AG04449 (cell line): Measurements from ENCODE around the gene PRM1.

Source experiments
- CTCF ChIA-PET: fragments of 350-600 bp; formaldehyde crosslinking; extraction: SDS; loops from one replicate; lab custom pipeline; 2021; ENCODE audit warnings: antibody characterized with exemption; lab: Yijun Ruan, JAX
- POLR2A ChIA-PET: fragments of 400-600, 350-600 bp; formaldehyde crosslinking; extraction: SDS; loops from one replicate; lab custom pipeline; 2020; ENCODE audit warnings: antibody characterized with exemption, inconsistent platforms; lab: Yijun Ruan, JAX
- DNase-seq: peaks from one replicate; pipeline ENCODE4 v3.0.0-alpha.2; 2010; ENCODE audit warnings: low read depth, low spot score
- H3K4me3 ChIP-seq: 2 replicates; pipeline ENCODE4 v1.5.1; 2011; ENCODE audit warnings: low read depth, mild to moderate bottlenecking, control low read depth, low read length
- TF ChIP-seq, protein P1 (sequence below): IDR thresholded peaks from one replicate; pipeline ENCODE4 v1.5.1; 2011; ENCODE audit warnings: mild to moderate bottlenecking, moderate library complexity, low read length, control low read depth, inconsistent platforms; ENCODE audit not compliant: insufficient read depth; ENCODE audit errors: missing control alignments

PRM1 gene

GRCh38 chr16:11272484-11272883 lies 8.6 kb downstream of the PRM1 start:
- ChIA-PET POLR2A (no interaction called here), CTCF (interaction anchor here (1.1 to 2.7 kb wide), 4 partner anchors 15 to 308 kb away, joined by 3 to 12 read pairs (median 3); partner anchors contain the start of gene SOCS1)
- H3K4me3 ChIP-seq: no peak overlapping the region
- TF ChIP-seq, protein P1, sequence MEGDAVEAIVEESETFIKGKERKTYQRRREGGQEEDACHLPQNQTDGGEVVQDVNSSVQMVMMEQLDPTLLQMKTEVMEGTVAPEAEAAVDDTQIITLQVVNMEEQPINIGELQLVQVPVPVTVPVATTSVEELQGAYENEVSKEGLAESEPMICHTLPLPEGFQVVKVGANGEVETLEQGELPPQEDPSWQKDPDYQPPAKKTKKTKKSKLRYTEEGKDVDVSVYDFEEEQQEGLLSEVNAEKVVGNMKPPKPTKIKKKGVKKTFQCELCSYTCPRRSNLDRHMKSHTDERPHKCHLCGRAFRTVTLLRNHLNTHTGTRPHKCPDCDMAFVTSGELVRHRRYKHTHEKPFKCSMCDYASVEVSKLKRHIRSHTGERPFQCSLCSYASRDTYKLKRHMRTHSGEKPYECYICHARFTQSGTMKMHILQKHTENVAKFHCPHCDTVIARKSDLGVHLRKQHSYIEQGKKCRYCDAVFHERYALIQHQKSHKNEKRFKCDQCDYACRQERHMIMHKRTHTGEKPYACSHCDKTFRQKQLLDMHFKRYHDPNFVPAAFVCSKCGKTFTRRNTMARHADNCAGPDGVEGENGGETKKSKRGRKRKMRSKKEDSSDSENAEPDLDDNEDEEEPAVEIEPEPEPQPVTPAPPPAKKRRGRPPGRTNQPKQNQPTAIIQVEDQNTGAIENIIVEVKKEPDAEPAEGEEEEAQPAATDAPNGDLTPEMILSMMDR: no peak
- no peak for DNase-seq

GRCh38 chr16:11271610-11272009 lies 9.5 kb downstream of the PRM1 start:
- H3K4me3 ChIP-seq: no peak overlapping the region
- DNase-seq: no peak
- ChIA-PET CTCF (interaction anchor here (1.1 to 1.6 kb wide), 3 partner anchors 15 to 307 kb away, joined by 3 to 12 read pairs (median 3); partner anchors contain the start of gene SOCS1), POLR2A (no interaction called here)
- TF ChIP-seq, protein P1: no peak

DNA sequence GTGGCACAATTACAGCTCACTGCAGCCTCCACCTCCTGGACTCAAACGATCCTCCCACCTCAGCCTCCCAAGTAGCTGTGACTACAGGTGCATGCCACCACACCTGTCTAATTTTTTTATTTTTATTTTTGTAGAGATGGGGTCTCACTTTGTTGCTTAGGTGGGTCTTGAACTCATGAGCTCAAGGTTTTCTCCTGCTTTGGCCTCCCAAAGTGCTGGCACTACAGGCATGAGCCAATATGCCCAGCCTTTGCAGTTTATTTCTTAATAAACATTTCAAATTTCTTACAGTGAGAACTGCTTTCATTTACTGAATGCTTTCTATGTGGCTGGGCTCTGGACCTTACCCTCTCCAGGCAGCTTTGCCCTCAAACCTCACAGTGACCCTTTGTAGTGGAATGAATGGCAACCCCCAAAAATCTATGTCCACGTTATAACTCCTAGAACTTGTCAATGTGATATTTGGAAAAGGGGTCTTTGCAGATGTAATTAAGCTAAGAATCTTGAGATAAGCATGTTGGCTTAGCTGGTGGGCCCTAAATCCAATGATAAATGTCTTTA lies 10.4 kb downstream of the PRM1 start:
- H3K4me3 ChIP-seq: no peak overlapping the region
- POLR2A ChIA-PET: no interaction called here
- DNase-seq: no peak
- CTCF ChIA-PET: interaction anchor here (1.3 to 1.6 kb wide), 2 partner anchors 14 to 307 kb away, joined by 3 to 12 read pairs; partner anchors contain the start of gene SOCS1
- TF ChIP-seq, protein P1: no peak

GRCh38 chr16:11268921-11269375 lies 12.2 kb downstream of the PRM1 start, which contains the start of gene TNP2:
TSS of gene TNP2 (minus strand) at chr16:11269325. CDS start at chr16:11269262, 63 bp downstream.
- DNase-seq: no peak
- CTCF ChIA-PET: interaction anchor here (1.1 to 3.8 kb wide), 6 partner anchors 9 to 445 kb away, joined by 4 to 24 read pairs (median 4); partner anchors contain the start of gene SOCS1
- POLR2A ChIA-PET: interaction anchor here (1.1 kb wide), 1 partner anchor 28 kb away, joined by 3 read pairs; no protein-coding TSS in a partner anchor
- TF ChIP-seq, protein P1: no peak
- no peak within 1 kb of the TSS for H3K4me3 ChIP-seq

DNA sequence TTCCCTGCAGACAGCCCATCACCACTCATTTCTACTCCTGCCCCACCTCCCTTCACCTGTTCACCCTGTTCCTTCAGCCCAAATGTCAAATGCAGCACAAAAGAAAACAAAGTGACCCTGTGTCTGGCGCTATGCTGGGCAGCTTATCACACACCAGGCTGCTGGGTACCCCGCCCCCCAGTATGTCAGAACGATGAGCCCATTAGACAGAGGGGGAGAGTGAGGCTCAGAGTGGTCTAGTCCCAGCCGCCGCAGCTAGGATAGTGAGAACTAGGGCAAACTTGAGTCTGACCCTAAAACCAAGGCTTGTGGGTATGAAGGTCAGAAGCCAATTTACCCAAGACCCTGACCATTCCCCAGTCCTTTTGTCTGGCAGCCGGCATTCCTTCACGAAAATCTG lies 16.0 kb downstream of the PRM1 start:
- CTCF ChIA-PET: interaction anchor here (1.4 kb wide), 1 partner anchor 9 kb away, joined by 5 read pairs; the partner anchor contains the start of gene SOCS1
- POLR2A ChIA-PET: no interaction called here
- TF ChIP-seq, protein P1: no peak
- H3K4me3 ChIP-seq: no peak overlapping the region
- DNase-seq: no peak

DNA sequence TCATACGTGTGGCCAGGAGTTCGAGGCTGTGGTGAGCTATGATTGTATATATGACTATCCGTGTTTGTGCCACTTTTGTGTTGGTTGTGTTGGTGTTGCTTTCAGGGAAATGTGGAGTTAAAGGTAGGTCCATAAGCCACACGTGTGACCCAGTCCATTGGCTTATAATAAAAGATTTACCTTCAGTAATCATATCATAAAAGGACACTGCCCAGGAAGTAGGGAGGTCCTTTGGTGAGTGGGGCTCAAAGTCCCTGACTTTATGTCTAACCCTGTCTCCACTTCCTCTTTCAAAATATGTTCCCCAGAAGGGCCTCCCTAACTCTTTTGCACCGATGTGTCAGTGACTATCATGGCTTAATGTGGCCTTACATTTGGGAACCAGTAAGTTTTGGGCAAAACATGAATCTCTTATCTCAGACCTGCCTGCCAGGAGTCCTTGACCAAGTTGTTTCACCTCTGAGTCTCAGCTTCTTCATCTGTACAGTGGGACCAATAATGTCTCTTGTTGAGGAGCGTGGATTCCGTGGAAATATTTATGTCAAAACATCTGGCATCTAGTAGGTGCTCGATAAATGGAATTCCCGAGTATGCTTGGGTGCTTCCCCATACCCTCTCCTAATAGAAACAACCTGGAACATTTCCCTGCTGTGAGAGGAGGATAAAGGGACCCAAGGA lies 16.8 kb downstream of the PRM1 start:
- POLR2A ChIA-PET: no interaction called here
- no peak for DNase-seq
- CTCF ChIA-PET: interaction anchor here (1.4 to 13.4 kb wide), 3 partner anchors 9 to 297 kb away, joined by 5 to 492 read pairs (median 155); partner anchors contain the start of gene SOCS1
- TF ChIP-seq, protein P1: no peak
- H3K4me3 ChIP-seq: no peak overlapping the region
